ENCODE results near the gene BMP8A. TPM values are rescaled to one million over a fixed set of nuclear protein-coding genes. Genes with fewer than 3 reads are reported as not detected.
"Not testable (repeated sequence)": the region's sequence is repeated elsewhere in the genome, so short reads cannot be mapped to it uniquely, and the experiment has no call there.

BMP8A gene
- total and polyA plus RNA-seq, 8 donors: 0.37 to 0.82 (median 0.64) TPM

- ATAC-seq; intact Hi-C loops (cut with DNase I); H3K9me3 ChIP-seq; H3K27ac ChIP-seq; DNase-seq; H3K4me3 ChIP-seq; H3K4me1 ChIP-seq; H3K36me3 ChIP-seq: not testable (repeated sequence)
- peaks cover 0 to 17% of the 10 kb centered on the region in 2 donors for H3K27me3 ChIP-seq
Measured at GRCh38 chr1:39517936-39518335, 26.5 kb downstream of the BMP8A start.

GRCh38 chr1:39519376-39519775, 27.9 kb downstream of the BMP8A start:
- H3K27ac ChIP-seq; intact Hi-C loops (cut with DNase I); H3K36me3 ChIP-seq; ATAC-seq; H3K4me3 ChIP-seq; H3K4me1 ChIP-seq; H3K9me3 ChIP-seq; DNase-seq: not testable (repeated sequence)
- H3K27me3 ChIP-seq: peaks cover 0 to 12% of the 10 kb centered on the region in 2 donors

- H3K36me3 ChIP-seq: peaks cover 0 to 12% of the 10 kb centered on the region in 2 donors
- DNase-seq; ATAC-seq; intact Hi-C loops (cut with DNase I); H3K27ac ChIP-seq; H3K27me3 ChIP-seq; H3K4me3 ChIP-seq; H3K9me3 ChIP-seq; H3K4me1 ChIP-seq: not testable (repeated sequence)
Measured at GRCh38 chr1:39522221-39522620, 30.8 kb downstream of the BMP8A start.

GRCh38 chr1:39522661-39523567, 31.5 kb downstream of the BMP8A start:
- no peak for TF ChIP-seq CTCF (IDR thresholded peaks at IDR 0.05)
- Histone ChIP-seq H3K4me3 (no peak overlapping the region), H3K27me3 (no peaks in the 10 kb centered on the region), H3K36me3 (peaks cover 0 to 19% of the 10 kb centered on the region in 2 donors), H3K27ac (no peak overlapping the region), H3K9me3 (no peaks in the 10 kb centered on the region), H3K4me1 (no peaks in the 10 kb centered on the region)
- no peak for ATAC-seq
- no peak for DNase-seq
- intact Hi-C loops (cut with DNase I): no loop called here

- ATAC-seq (no peak), DNase-seq (no peak)
- no peaks in the 10 kb centered on the region for H3K27me3 ChIP-seq
- intact Hi-C loops (cut with DNase I): no loop called here
- no peaks in the 10 kb centered on the region for H3K9me3 ChIP-seq
- H3K27ac ChIP-seq: no peak overlapping the region
- peaks cover 0 to 31% of the 10 kb centered on the region in 2 donors for H3K36me3 ChIP-seq
- no peaks in the 10 kb centered on the region for H3K4me1 ChIP-seq
- TF ChIP-seq CTCF (IDR thresholded peaks at IDR 0.05): no peak
- H3K4me3 ChIP-seq: no peak overlapping the region
Measured at GRCh38 chr1:39524171-39524570, 32.7 kb downstream of the BMP8A start.

- ATAC-seq: no peak
- Histone ChIP-seq H3K27me3 (no peaks in the 10 kb centered on the region), H3K27ac (no peak overlapping the region), H3K4me1 (no peaks in the 10 kb centered on the region), H3K4me3 (no peak overlapping the region), H3K36me3 (peaks cover 0 to 35% of the 10 kb centered on the region in 2 donors), H3K9me3 (no peaks in the 10 kb centered on the region)
- DNase-seq: no peak
- no peak for TF ChIP-seq CTCF (IDR thresholded peaks at IDR 0.05)
- intact Hi-C loops (cut with DNase I): no loop called here
Measured at GRCh38 chr1:39524591-39525365, 33.3 kb downstream of the BMP8A start.
